Mesothelial cell of epicardium (in vitro differentiated cells): ENCODE results near the gene OCIAD1. TPM values are rescaled to one million over a fixed set of nuclear protein-coding genes. Genes with fewer than 3 reads are reported as not detected.
A peak's percentile ranks its signal among the peaks of the same experiment; 100 is the strongest.
"Not testable (repeated sequence)": the region's sequence is repeated elsewhere in the genome, so short reads cannot be mapped to it uniquely, and the experiment has no call there.

ENCODE experiments used
- DNase-seq, 2 experiments: peaks; one replicate each; pipeline ENCODE4 v3.0.0; 2021; ENCODE audit warnings: low spot score in 2 of 2; ENCODE audit not compliant: unreplicated experiment in 2 of 2
- H3K27ac Mint-ChIP-seq: 2 replicates; pipeline ENCODE4 v1.8.0; 2021; ENCODE audit warnings: mixed read lengths
- H3K27me3 Mint-ChIP-seq: 2 replicates; pipeline ENCODE4 v1.8.0; 2021; ENCODE audit warnings: low read depth, mixed read lengths
- H3K36me3 Mint-ChIP-seq: 2 replicates; pipeline ENCODE4 v1.8.0; 2021; ENCODE audit warnings: mixed read lengths
- H3K4me1 Mint-ChIP-seq: 2 replicates; pipeline ENCODE4 v1.8.0; 2021; ENCODE audit warnings: mixed read lengths
- H3K4me3 Mint-ChIP-seq: 2 replicates; pipeline ENCODE4 v1.8.0; 2021; ENCODE audit warnings: mild to moderate bottlenecking, moderate library complexity, mixed read lengths
- H3K9me3 Mint-ChIP-seq: 2 replicates; pipeline ENCODE4 v1.8.0; 2021; ENCODE audit warnings: mixed read lengths
- CTCF ChIP-seq: fragments of 200-600 bp; sonication (generic); IDR thresholded peaks from one replicate; pipeline ENCODE4 v1.5.0; 2021; ENCODE audit warnings: antibody characterized with exemption; ENCODE audit not compliant: unreplicated experiment
- total RNA-seq: library from RNA; stranded (reverse); gene quantifications from 3 replicates; pipeline ENCODE4 v1.2.1, GENCODE V29; 2021

Gene OCIAD1
- total RNA-seq, 1 donor from 2014 or later, result 149 TPM

DNA sequence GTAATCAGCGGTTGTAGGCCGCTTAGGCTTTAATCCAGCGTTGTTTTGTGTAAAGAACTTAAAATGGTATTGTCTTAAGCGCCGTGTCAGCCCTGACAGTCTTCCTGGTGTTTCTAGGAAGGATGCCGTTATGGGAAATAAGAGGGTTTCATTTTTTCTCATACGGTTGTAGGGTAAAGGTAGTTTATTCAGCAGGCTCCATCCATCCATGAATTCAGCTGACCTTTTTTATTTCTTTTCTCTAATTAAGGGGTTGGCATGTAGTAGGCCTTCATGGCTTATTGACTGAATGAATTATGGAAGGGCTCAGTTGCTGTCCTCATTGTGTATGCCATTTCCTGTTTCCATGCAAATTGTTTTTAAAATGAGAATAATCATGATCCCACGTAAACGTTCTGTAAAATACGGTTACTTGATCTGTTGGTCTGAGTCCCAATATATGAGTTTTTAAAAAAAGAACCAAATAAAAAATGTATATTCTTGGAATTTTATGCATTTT is 693 bp downstream of the OCIAD1 start:
- Mint-ChIP-seq H3K27me3 (peaks cover 5% of the 10 kb centered on the region), H3K9me3 (no peaks in the 10 kb centered on the region), H3K4me1 (peaks cover 21% of the 10 kb centered on the region), H3K4me3 (peak overlapping the region; percentile 100), H3K27ac (peak overlapping the region; percentile 100), H3K36me3 (peaks cover 18% of the 10 kb centered on the region)
- no peak for TF ChIP-seq CTCF
- no peak for DNase-seq

DNA sequence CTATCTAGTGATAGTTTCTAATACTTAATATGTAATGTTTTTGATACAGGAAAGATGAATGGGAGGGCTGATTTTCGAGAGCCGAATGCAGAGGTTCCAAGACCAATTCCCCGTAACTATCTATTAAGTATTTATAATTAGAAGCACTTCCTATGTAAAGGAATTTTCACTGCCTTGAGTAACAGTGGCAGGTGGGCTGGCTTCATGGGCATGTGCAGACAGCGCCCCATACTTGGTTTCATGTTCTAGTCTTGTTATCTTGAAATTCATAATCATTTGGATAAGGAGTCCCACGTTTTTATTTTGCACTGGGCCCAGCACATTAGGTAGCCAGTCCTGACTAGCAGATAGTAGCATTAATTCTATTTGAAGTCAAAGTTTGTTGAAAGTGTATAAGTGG is 1.7 kb downstream of the OCIAD1 start:
- H3K27ac Mint-ChIP-seq, result peak overlapping the region; percentile 71
- no peak for TF ChIP-seq CTCF
- no peaks in the 10 kb centered on the region for H3K9me3 Mint-ChIP-seq
- no peak for DNase-seq
- no peaks in the 10 kb centered on the region for H3K27me3 Mint-ChIP-seq
- peaks cover 19% of the 10 kb centered on the region for H3K36me3 Mint-ChIP-seq
- peaks cover 21% of the 10 kb centered on the region for H3K4me1 Mint-ChIP-seq
- peak overlapping the region; percentile 100 for H3K4me3 Mint-ChIP-seq

DNA sequence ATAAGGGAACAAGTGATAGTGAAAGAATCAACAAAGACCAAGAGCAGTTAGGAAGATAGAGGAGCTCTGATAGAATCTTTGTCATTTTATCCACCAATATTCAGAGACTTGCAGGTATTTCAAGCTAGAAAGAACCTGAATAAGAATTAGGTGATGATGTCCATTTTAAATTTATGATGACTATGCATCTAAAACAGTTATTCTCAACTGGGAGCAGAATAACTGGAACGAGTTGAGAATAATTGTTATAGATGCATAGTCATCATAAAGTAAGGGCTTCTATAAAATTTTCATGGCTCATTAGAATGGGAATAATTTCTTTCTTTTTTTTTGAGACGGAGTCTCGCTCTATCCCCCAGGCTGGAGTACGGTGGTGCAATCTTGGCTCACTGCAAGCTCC is 5.8 kb downstream of the OCIAD1 start:
- Mint-ChIP-seq H3K36me3 (peaks cover 26% of the 10 kb centered on the region), H3K9me3 (no peaks in the 10 kb centered on the region), H3K27me3 (no peaks in the 10 kb centered on the region), H3K27ac (no peak overlapping the region), H3K4me1 (peaks cover 13% of the 10 kb centered on the region), H3K4me3 (no peak overlapping the region)
- no peak for TF ChIP-seq CTCF
- no peak for DNase-seq

- Mint-ChIP-seq H3K27me3 (no peaks in the 10 kb centered on the region), H3K9me3 (no peaks in the 10 kb centered on the region), H3K27ac (no peak overlapping the region), H3K4me3 (no peak overlapping the region), H3K36me3 (peaks cover 36% of the 10 kb centered on the region), H3K4me1 (no peaks in the 10 kb centered on the region)
- no peak for DNase-seq
- TF ChIP-seq CTCF, result no peak
These were observed 10.3 kb downstream of the OCIAD1 start for GRCh38 chr4:48841045-48841827.

DNA sequence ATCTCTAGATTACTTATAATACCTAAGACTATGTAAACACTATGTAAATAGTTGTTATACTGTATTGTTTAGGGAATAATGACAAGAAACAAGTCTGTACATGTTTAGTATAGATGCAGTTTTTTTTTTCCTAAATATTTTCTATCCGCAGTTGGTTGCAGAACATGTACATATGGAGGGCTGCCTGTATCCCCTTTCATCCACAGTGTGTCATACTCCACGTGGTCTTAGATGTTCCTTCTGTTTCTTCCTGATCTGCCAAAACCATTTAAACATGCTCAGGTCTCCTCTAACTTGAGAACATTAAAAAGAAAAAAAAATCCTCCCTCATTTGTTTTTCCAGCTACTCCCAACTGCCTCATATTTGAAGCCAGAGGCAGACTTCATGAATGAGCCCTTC is 14.0 kb downstream of the OCIAD1 start:
- no peak for DNase-seq
- Mint-ChIP-seq H3K9me3 (no peaks in the 10 kb centered on the region), H3K27ac (peak overlapping the region; percentile 14), H3K36me3 (peaks cover 38% of the 10 kb centered on the region), H3K4me1 (no peaks in the 10 kb centered on the region), H3K27me3 (no peaks in the 10 kb centered on the region), H3K4me3 (no peak overlapping the region)
- TF ChIP-seq CTCF, result no peak

GRCh38 chr4:48848799-48849198 is 17.9 kb downstream of the OCIAD1 start:
- H3K4me1 Mint-ChIP-seq, H3K27ac Mint-ChIP-seq, H3K27me3 Mint-ChIP-seq, H3K4me3 Mint-ChIP-seq, DNase-seq, H3K9me3 Mint-ChIP-seq: not testable (repeated sequence)
- H3K36me3 Mint-ChIP-seq, result peaks cover 49% of the 10 kb centered on the region
